ENCODE measurements around the gene TAF1B. TPM values are rescaled to one million over a fixed set of nuclear protein-coding genes. Genes with fewer than 3 reads are reported as not detected.
"Not testable (repeated sequence)": the region's sequence is repeated elsewhere in the genome, so short reads cannot be mapped to it uniquely, and the experiment has no call there.

TAF1B gene
- total RNA-seq, 1 donor from 2014 or later = 36.5 TPM

DNA sequence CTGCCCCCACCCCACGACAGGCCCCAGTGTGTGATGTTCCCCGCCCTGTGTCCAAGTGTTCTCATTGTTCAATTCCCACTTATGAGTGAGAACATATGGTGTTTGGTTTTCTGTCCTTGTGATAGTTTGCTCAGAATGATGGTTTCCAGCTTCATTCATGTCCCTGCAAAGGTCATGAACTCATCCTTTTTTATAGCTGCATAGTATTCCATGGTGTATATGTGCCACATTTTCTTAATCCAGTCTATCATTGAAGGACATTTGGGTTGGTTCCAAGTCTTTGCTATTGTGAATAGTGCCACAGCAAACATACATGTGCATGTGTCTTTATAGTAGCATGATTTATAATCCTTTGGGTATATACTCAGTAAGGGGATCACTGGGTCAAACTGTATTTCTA lies 83.7 kb downstream of the TAF1B start:
- H3K9ac ChIP-seq (ENCODE audit: low read depth in 1 of 3, low read length in 3 of 3); H3K4me3 ChIP-seq (ENCODE audit: low read length in 3 of 3); H3K27me3 ChIP-seq (ENCODE audit: control insufficient read depth in 3 of 3, insufficient read depth in 3 of 3, low read length in 3 of 3); H3K4me1 ChIP-seq (ENCODE audit: control insufficient read depth in 3 of 3, insufficient read depth in 3 of 3, low read length in 3 of 3); H3K9me3 ChIP-seq (ENCODE audit: control insufficient read depth in 3 of 3, low read length in 3 of 3); H3K36me3 ChIP-seq (ENCODE audit: control insufficient read depth in 3 of 3, insufficient read depth in 3 of 3, low read length in 3 of 3); H3K27ac ChIP-seq (ENCODE audit: low read depth, low read length): not testable (repeated sequence)

- H3K4me3 ChIP-seq (ENCODE audit: low read length in 3 of 3) = no peak overlapping the region
- no peak overlapping the region for H3K9ac ChIP-seq (ENCODE audit: low read depth in 1 of 3, low read length in 3 of 3)
- H3K27me3 ChIP-seq (ENCODE audit: control insufficient read depth in 3 of 3, insufficient read depth in 3 of 3, low read length in 3 of 3) = peaks cover 2 to 7% (median 2%) of the 10 kb centered on the region in 3 donors
- no peaks in the 10 kb centered on the region for H3K4me1 ChIP-seq (ENCODE audit: control insufficient read depth in 3 of 3, insufficient read depth in 3 of 3, low read length in 3 of 3)
- H3K9me3 ChIP-seq (ENCODE audit: control insufficient read depth in 3 of 3, low read length in 3 of 3) = no peaks in the 10 kb centered on the region
- H3K36me3 ChIP-seq (ENCODE audit: control insufficient read depth in 3 of 3, insufficient read depth in 3 of 3, low read length in 3 of 3) = peaks cover 0 to 6% (median 4%) of the 10 kb centered on the region in 3 donors
- H3K27ac ChIP-seq (ENCODE audit: low read depth, low read length) = no peak overlapping the region
Measured at GRCh38 chr2:9937258-9937657, 94.0 kb downstream of the TAF1B start.

GRCh38 chr2:9937968-9938367 lies 94.7 kb downstream of the TAF1B start:
- no peaks in the 10 kb centered on the region for H3K9me3 ChIP-seq (ENCODE audit: control insufficient read depth in 3 of 3, low read length in 3 of 3)
- H3K4me3 ChIP-seq (ENCODE audit: low read length in 3 of 3) = no peak overlapping the region
- H3K27me3 ChIP-seq (ENCODE audit: control insufficient read depth in 3 of 3, insufficient read depth in 3 of 3, low read length in 3 of 3) = peaks cover 3 to 10% (median 3%) of the 10 kb centered on the region in 3 donors
- peaks cover 0 to 5% (median 4%) of the 10 kb centered on the region in 3 donors for H3K36me3 ChIP-seq (ENCODE audit: control insufficient read depth in 3 of 3, insufficient read depth in 3 of 3, low read length in 3 of 3)
- H3K9ac ChIP-seq (ENCODE audit: low read depth in 1 of 3, low read length in 3 of 3) = no peak overlapping the region
- no peak overlapping the region for H3K27ac ChIP-seq (ENCODE audit: low read depth, low read length)
- no peaks in the 10 kb centered on the region for H3K4me1 ChIP-seq (ENCODE audit: control insufficient read depth in 3 of 3, insufficient read depth in 3 of 3, low read length in 3 of 3)

- no peak overlapping the region for H3K4me3 ChIP-seq (ENCODE audit: low read length in 3 of 3)
- H3K27me3 ChIP-seq (ENCODE audit: control insufficient read depth in 3 of 3, insufficient read depth in 3 of 3, low read length in 3 of 3) = peaks cover 3 to 17% (median 8%) of the 10 kb centered on the region in 3 donors
- no peak overlapping the region for H3K27ac ChIP-seq (ENCODE audit: low read depth, low read length)
- no peaks in the 10 kb centered on the region for H3K9me3 ChIP-seq (ENCODE audit: control insufficient read depth in 3 of 3, low read length in 3 of 3)
- no peaks in the 10 kb centered on the region for H3K4me1 ChIP-seq (ENCODE audit: control insufficient read depth in 3 of 3, insufficient read depth in 3 of 3, low read length in 3 of 3)
- no peak overlapping the region for H3K9ac ChIP-seq (ENCODE audit: low read depth in 1 of 3, low read length in 3 of 3)
- peaks cover 0 to 3% (median 0%) of the 10 kb centered on the region in 3 donors for H3K36me3 ChIP-seq (ENCODE audit: control insufficient read depth in 3 of 3, insufficient read depth in 3 of 3, low read length in 3 of 3)
Measured at GRCh38 chr2:9939587-9940485, 96.6 kb downstream of the TAF1B start.

- Histone ChIP-seq H3K36me3 (ENCODE audit: control insufficient read depth in 3 of 3, insufficient read depth in 3 of 3, low read length in 3 of 3) (no peaks in the 10 kb centered on the region), H3K27me3 (ENCODE audit: control insufficient read depth in 3 of 3, insufficient read depth in 3 of 3, low read length in 3 of 3) (peaks cover 3 to 23% (median 17%) of the 10 kb centered on the region in 3 donors), H3K27ac (ENCODE audit: low read depth, low read length) (no peak overlapping the region), H3K4me1 (ENCODE audit: control insufficient read depth in 3 of 3, insufficient read depth in 3 of 3, low read length in 3 of 3) (no peaks in the 10 kb centered on the region), H3K9me3 (ENCODE audit: control insufficient read depth in 3 of 3, low read length in 3 of 3) (no peaks in the 10 kb centered on the region), H3K9ac (ENCODE audit: low read depth in 1 of 3, low read length in 3 of 3) (no peak overlapping the region), H3K4me3 (ENCODE audit: low read length in 3 of 3) (no peak overlapping the region)
Measured at GRCh38 chr2:9941196-9941995, 98.1 kb downstream of the TAF1B start.

DNA sequence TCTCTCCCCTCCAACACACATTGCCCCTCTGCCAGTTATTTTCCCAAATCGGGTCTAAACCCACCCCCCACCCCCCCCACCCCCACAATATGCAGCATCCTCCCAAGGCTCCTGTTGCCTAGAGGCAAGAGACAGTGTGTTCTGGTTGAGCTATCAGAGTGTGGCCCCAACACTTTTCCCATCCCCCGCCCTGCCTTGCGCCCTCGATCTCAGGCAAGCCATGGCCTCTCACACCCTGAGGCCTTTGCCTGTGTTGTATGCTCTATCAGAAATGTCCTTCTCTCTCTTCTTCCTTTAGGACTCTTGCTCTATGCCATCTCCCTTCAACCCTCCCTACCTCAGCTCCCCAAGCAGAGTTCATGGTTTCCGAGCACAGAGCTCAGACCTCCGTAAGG lies 98.7 kb downstream of the TAF1B start:
- Histone ChIP-seq H3K27me3 (ENCODE audit: control insufficient read depth in 3 of 3, insufficient read depth in 3 of 3, low read length in 3 of 3) (peaks cover 3 to 27% (median 17%) of the 10 kb centered on the region in 3 donors), H3K27ac (ENCODE audit: low read depth, low read length) (no peak overlapping the region), H3K4me3 (ENCODE audit: low read length in 3 of 3) (no peak overlapping the region)

DNA sequence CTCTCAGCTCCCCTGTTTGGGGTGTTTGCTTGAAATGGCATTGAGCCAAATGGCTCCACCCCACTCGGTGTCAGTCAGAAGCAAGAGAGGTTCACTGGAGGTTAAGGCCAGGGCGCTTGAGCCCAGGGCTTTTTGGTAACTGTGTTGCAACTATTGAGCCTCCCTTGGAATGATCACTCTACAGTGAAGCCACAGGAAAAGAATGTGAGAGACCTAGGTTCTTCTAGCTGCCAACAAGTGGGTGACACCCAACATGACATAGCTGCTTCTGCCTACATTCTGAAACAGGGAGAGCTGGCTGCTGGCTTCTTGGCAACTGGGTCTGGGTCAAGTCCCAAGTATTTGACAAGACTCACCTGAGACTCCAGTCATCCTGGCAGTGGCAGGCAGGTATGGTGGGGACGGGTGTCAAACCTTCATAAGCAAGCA lies 101.1 kb downstream of the TAF1B start:
- H3K27ac ChIP-seq (ENCODE audit: low read depth, low read length) = no peak overlapping the region
- H3K9ac ChIP-seq (ENCODE audit: low read depth in 1 of 3, low read length in 3 of 3) = no peak overlapping the region
- no peak overlapping the region for H3K4me3 ChIP-seq (ENCODE audit: low read length in 3 of 3)
- H3K9me3 ChIP-seq (ENCODE audit: control insufficient read depth in 3 of 3, low read length in 3 of 3) = no peaks in the 10 kb centered on the region
- no peaks in the 10 kb centered on the region for H3K36me3 ChIP-seq (ENCODE audit: control insufficient read depth in 3 of 3, insufficient read depth in 3 of 3, low read length in 3 of 3)
- peaks cover 3 to 27% (median 17%) of the 10 kb centered on the region in 3 donors for H3K27me3 ChIP-seq (ENCODE audit: control insufficient read depth in 3 of 3, insufficient read depth in 3 of 3, low read length in 3 of 3)
- no peaks in the 10 kb centered on the region for H3K4me1 ChIP-seq (ENCODE audit: control insufficient read depth in 3 of 3, insufficient read depth in 3 of 3, low read length in 3 of 3)

More for the DNA sequence above, 98.7 kb downstream of the TAF1B start:
- Histone ChIP-seq H3K9me3 (ENCODE audit: control insufficient read depth in 3 of 3, low read length in 3 of 3) (no peaks in the 10 kb centered on the region), H3K36me3 (ENCODE audit: control insufficient read depth in 3 of 3, insufficient read depth in 3 of 3, low read length in 3 of 3) (no peaks in the 10 kb centered on the region), H3K4me1 (ENCODE audit: control insufficient read depth in 3 of 3, insufficient read depth in 3 of 3, low read length in 3 of 3) (no peaks in the 10 kb centered on the region), H3K9ac (ENCODE audit: low read depth in 1 of 3, low read length in 3 of 3) (no peak overlapping the region)

GRCh38 chr2:9945596-9945995 lies 102.3 kb downstream of the TAF1B start:
- Histone ChIP-seq H3K27ac (ENCODE audit: low read depth, low read length) (no peak overlapping the region), H3K9ac (ENCODE audit: low read depth in 1 of 3, low read length in 3 of 3) (no peak overlapping the region), H3K4me1 (ENCODE audit: control insufficient read depth in 3 of 3, insufficient read depth in 3 of 3, low read length in 3 of 3) (no peaks in the 10 kb centered on the region), H3K9me3 (ENCODE audit: control insufficient read depth in 3 of 3, low read length in 3 of 3) (no peaks in the 10 kb centered on the region), H3K4me3 (ENCODE audit: low read length in 3 of 3) (no peak overlapping the region), H3K36me3 (ENCODE audit: control insufficient read depth in 3 of 3, insufficient read depth in 3 of 3, low read length in 3 of 3) (no peaks in the 10 kb centered on the region), H3K27me3 (ENCODE audit: control insufficient read depth in 3 of 3, insufficient read depth in 3 of 3, low read length in 3 of 3) (peaks cover 3 to 27% (median 17%) of the 10 kb centered on the region in 3 donors)

- no peaks in the 10 kb centered on the region for H3K9me3 ChIP-seq (ENCODE audit: control insufficient read depth in 3 of 3, low read length in 3 of 3)
Measured at GRCh38 chr2:9946076-9946475, 102.8 kb downstream of the TAF1B start.

DNA sequence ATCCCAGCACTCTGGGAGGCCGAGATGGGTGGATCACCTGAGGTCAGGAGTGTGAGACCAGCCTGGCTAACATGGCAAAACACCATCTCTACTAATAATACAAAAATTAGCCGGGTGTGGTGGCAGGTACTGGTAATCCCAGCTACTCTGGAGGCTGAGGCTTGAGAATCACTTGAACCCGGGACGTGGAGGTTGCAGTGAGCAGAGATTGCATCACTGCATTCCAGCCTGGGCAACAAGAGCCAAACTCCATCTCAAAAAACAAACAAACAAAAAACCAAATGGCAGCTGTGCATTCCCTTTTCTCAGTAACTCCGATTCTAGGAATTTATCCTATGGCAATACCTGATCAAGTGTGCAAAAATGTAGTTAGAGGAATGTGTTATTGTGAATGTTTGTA lies 103.5 kb downstream of the TAF1B start:
- Histone ChIP-seq H3K27ac (ENCODE audit: low read depth, low read length) (no peak overlapping the region), H3K4me3 (ENCODE audit: low read length in 3 of 3) (no peak overlapping the region), H3K36me3 (ENCODE audit: control insufficient read depth in 3 of 3, insufficient read depth in 3 of 3, low read length in 3 of 3) (no peaks in the 10 kb centered on the region), H3K9me3 (ENCODE audit: control insufficient read depth in 3 of 3, low read length in 3 of 3) (no peaks in the 10 kb centered on the region), H3K4me1 (ENCODE audit: control insufficient read depth in 3 of 3, insufficient read depth in 3 of 3, low read length in 3 of 3) (no peaks in the 10 kb centered on the region), H3K9ac (ENCODE audit: low read depth in 1 of 3, low read length in 3 of 3) (no peak overlapping the region), H3K27me3 (ENCODE audit: control insufficient read depth in 3 of 3, insufficient read depth in 3 of 3, low read length in 3 of 3) (peaks cover 3 to 20% (median 17%) of the 10 kb centered on the region in 3 donors)

More at GRCh38 chr2:9946076-9946475, 102.8 kb downstream of the TAF1B start:
- H3K4me3 ChIP-seq (ENCODE audit: low read length in 3 of 3) = no peak overlapping the region
- H3K4me1 ChIP-seq (ENCODE audit: control insufficient read depth in 3 of 3, insufficient read depth in 3 of 3, low read length in 3 of 3) = no peaks in the 10 kb centered on the region
- H3K36me3 ChIP-seq (ENCODE audit: control insufficient read depth in 3 of 3, insufficient read depth in 3 of 3, low read length in 3 of 3) = no peaks in the 10 kb centered on the region
- H3K27me3 ChIP-seq (ENCODE audit: control insufficient read depth in 3 of 3, insufficient read depth in 3 of 3, low read length in 3 of 3) = peaks cover 3 to 23% (median 17%) of the 10 kb centered on the region in 3 donors
- H3K9ac ChIP-seq (ENCODE audit: low read depth in 1 of 3, low read length in 3 of 3) = no peak overlapping the region
- no peak overlapping the region for H3K27ac ChIP-seq (ENCODE audit: low read depth, low read length)
